Dendritic cell treated with granulocyte-macrophage colony-stimulating factor and Interleukin-4, amounts not matched to agents 40 ng/mL and 50 ng/mL, for 4 days (primary cell): ENCODE data around the gene POC1B.
A peak's percentile ranks its signal among the peaks of the same experiment; 100 is the strongest.

Source experiments
- H3K27ac Mint-ChIP-seq: one replicate; pipeline ENCODE4 v1.8.0; 2022; ENCODE audit warnings: mild to moderate bottlenecking, mixed read lengths
- H3K27me3 Mint-ChIP-seq: one replicate; pipeline ENCODE4 v1.8.0; 2022; ENCODE audit warnings: mild to moderate bottlenecking, mixed read lengths
- H3K36me3 Mint-ChIP-seq: one replicate; pipeline ENCODE4 v1.8.0; 2022; ENCODE audit warnings: low read depth, mixed read lengths
- H3K4me1 Mint-ChIP-seq: one replicate; pipeline ENCODE4 v1.8.0; 2022; ENCODE audit warnings: low read depth, mixed read lengths
- H3K4me3 Mint-ChIP-seq: one replicate; pipeline ENCODE4 v1.8.0; 2022; ENCODE audit warnings: mild to moderate bottlenecking, moderate library complexity, mixed read lengths
- H3K9me3 Mint-ChIP-seq: one replicate; pipeline ENCODE4 v1.8.0; 2022; ENCODE audit warnings: mixed read lengths
- intact Hi-C: fragments of 100-400 bp; cut with micrococcal nuclease; formaldehyde crosslinking; loops from one replicate; pipeline ENCODE4 v1.15.0; 2022

Gene POC1B

GRCh38 chr12:89525824-89526770 lies at the start of gene POC1B:
Gene POC1B (minus strand): TSS chr12:89526047. CDS start chr12:89525895, 152 bp downstream.
- Mint-ChIP-seq H3K4me1 (peaks cover 39% of the 10 kb centered on the region), H3K9me3 (peaks cover 9% of the 10 kb centered on the region), H3K27ac (peak within 1 kb of the TSS; percentile 97), H3K27me3 (no peaks in the 10 kb centered on the region), H3K36me3 (peaks cover 32% of the 10 kb centered on the region), H3K4me3 (peak within 1 kb of the TSS; percentile 97)
- intact Hi-C loops, result loop anchor here (1.0 to 10.0 kb wide), 5 partner anchors 174 to 1384 kb away; partner anchors contain the start of genes CEP290, DUSP6 and TMTC3

- no peak overlapping the region for H3K27ac Mint-ChIP-seq
- intact Hi-C loops, result no loop called here
- no peak overlapping the region for H3K4me3 Mint-ChIP-seq
- H3K36me3 Mint-ChIP-seq, result no peaks in the 10 kb centered on the region
- peaks cover 6% of the 10 kb centered on the region for H3K4me1 Mint-ChIP-seq
- no peaks in the 10 kb centered on the region for H3K9me3 Mint-ChIP-seq
- no peaks in the 10 kb centered on the region for H3K27me3 Mint-ChIP-seq
These were observed 49.5 kb upstream of the POC1B start for GRCh38 chr12:89575374-89575773.

GRCh38 chr12:89574736-89575208 lies 48.9 kb upstream of the POC1B start:
- H3K4me1 Mint-ChIP-seq, result peaks cover 6% of the 10 kb centered on the region
- H3K27me3 Mint-ChIP-seq, result no peaks in the 10 kb centered on the region
- H3K36me3 Mint-ChIP-seq, result no peaks in the 10 kb centered on the region
- no peak overlapping the region for H3K4me3 Mint-ChIP-seq
- H3K9me3 Mint-ChIP-seq, result no peaks in the 10 kb centered on the region
- intact Hi-C loops, result no loop called here
- H3K27ac Mint-ChIP-seq, result no peak overlapping the region

GRCh38 chr12:89573051-89573810 lies 47.4 kb upstream of the POC1B start:
- H3K4me3 Mint-ChIP-seq, result no peak overlapping the region
- no peaks in the 10 kb centered on the region for H3K9me3 Mint-ChIP-seq

GRCh38 chr12:89571491-89572195 lies 45.8 kb upstream of the POC1B start:
- peaks cover 8% of the 10 kb centered on the region for H3K4me1 Mint-ChIP-seq
- no peaks in the 10 kb centered on the region for H3K36me3 Mint-ChIP-seq
- H3K4me3 Mint-ChIP-seq, result no peak overlapping the region
- H3K9me3 Mint-ChIP-seq, result no peaks in the 10 kb centered on the region
- no peaks in the 10 kb centered on the region for H3K27me3 Mint-ChIP-seq
- H3K27ac Mint-ChIP-seq, result no peak overlapping the region
- intact Hi-C loops, result no loop called here

More at GRCh38 chr12:89573051-89573810, 47.4 kb upstream of the POC1B start:
- peaks cover 11% of the 10 kb centered on the region for H3K4me1 Mint-ChIP-seq
- H3K36me3 Mint-ChIP-seq, result no peaks in the 10 kb centered on the region
- H3K27ac Mint-ChIP-seq, result no peak overlapping the region
- H3K27me3 Mint-ChIP-seq, result no peaks in the 10 kb centered on the region
- intact Hi-C loops, result no loop called here

- Mint-ChIP-seq H3K4me1 (peaks cover 6% of the 10 kb centered on the region), H3K27me3 (no peaks in the 10 kb centered on the region), H3K36me3 (no peaks in the 10 kb centered on the region), H3K4me3 (no peak overlapping the region), H3K27ac (no peak overlapping the region), H3K9me3 (no peaks in the 10 kb centered on the region)
- intact Hi-C loops, result no loop called here
These were observed 42.6 kb upstream of the POC1B start for GRCh38 chr12:89568484-89568883.

- Mint-ChIP-seq H3K27ac (no peak overlapping the region), H3K36me3 (no peaks in the 10 kb centered on the region), H3K4me1 (peaks cover 6% of the 10 kb centered on the region), H3K4me3 (no peak overlapping the region), H3K9me3 (no peaks in the 10 kb centered on the region), H3K27me3 (no peaks in the 10 kb centered on the region)
- intact Hi-C loops, result no loop called here
These were observed 41.9 kb upstream of the POC1B start for GRCh38 chr12:89567691-89568239.

- Mint-ChIP-seq H3K9me3 (no peaks in the 10 kb centered on the region), H3K27ac (no peak overlapping the region), H3K36me3 (no peaks in the 10 kb centered on the region), H3K27me3 (no peaks in the 10 kb centered on the region), H3K4me3 (no peak overlapping the region), H3K4me1 (peaks cover 6% of the 10 kb centered on the region)
- intact Hi-C loops, result no loop called here
These were observed 40.8 kb upstream of the POC1B start for GRCh38 chr12:89566615-89567014.

- Mint-ChIP-seq H3K27me3 (no peaks in the 10 kb centered on the region), H3K27ac (no peak overlapping the region), H3K4me3 (no peak overlapping the region), H3K9me3 (no peaks in the 10 kb centered on the region), H3K4me1 (peaks cover 6% of the 10 kb centered on the region), H3K36me3 (no peaks in the 10 kb centered on the region)
- intact Hi-C loops, result no loop called here
These were observed 39.2 kb upstream of the POC1B start for GRCh38 chr12:89565002-89565401.

GRCh38 chr12:89559753-89560152 lies 33.9 kb upstream of the POC1B start:
- intact Hi-C loops, result no loop called here
- H3K36me3 Mint-ChIP-seq, result no peaks in the 10 kb centered on the region
- no peak overlapping the region for H3K4me3 Mint-ChIP-seq
- H3K4me1 Mint-ChIP-seq, result no peaks in the 10 kb centered on the region
- no peak overlapping the region for H3K27ac Mint-ChIP-seq
- H3K27me3 Mint-ChIP-seq, result no peaks in the 10 kb centered on the region
- H3K9me3 Mint-ChIP-seq, result no peaks in the 10 kb centered on the region

GRCh38 chr12:89556976-89557375 lies 31.1 kb upstream of the POC1B start:
- Mint-ChIP-seq H3K9me3 (no peaks in the 10 kb centered on the region), H3K4me3 (no peak overlapping the region), H3K27me3 (no peaks in the 10 kb centered on the region), H3K4me1 (peaks cover under 1% of the 10 kb centered on the region), H3K27ac (no peak overlapping the region), H3K36me3 (no peaks in the 10 kb centered on the region)
- intact Hi-C loops, result no loop called here

- Mint-ChIP-seq H3K36me3 (no peaks in the 10 kb centered on the region), H3K9me3 (no peaks in the 10 kb centered on the region), H3K27me3 (no peaks in the 10 kb centered on the region), H3K4me1 (peaks cover 5% of the 10 kb centered on the region), H3K27ac (no peak overlapping the region), H3K4me3 (no peak overlapping the region)
- intact Hi-C loops, result no loop called here
These were observed 26.5 kb upstream of the POC1B start for GRCh38 chr12:89552376-89552775.

GRCh38 chr12:89551747-89552146 lies 25.9 kb upstream of the POC1B start:
- Mint-ChIP-seq H3K4me3 (no peak overlapping the region), H3K27ac (no peak overlapping the region), H3K4me1 (peaks cover 10% of the 10 kb centered on the region), H3K9me3 (no peaks in the 10 kb centered on the region), H3K36me3 (no peaks in the 10 kb centered on the region), H3K27me3 (no peaks in the 10 kb centered on the region)
- intact Hi-C loops, result no loop called here
